SK-N-SH (cell line): ENCODE data around the gene RBM28. TPM values are rescaled to one million over a fixed set of nuclear protein-coding genes. Genes with fewer than 3 reads are reported as not detected.

Experiments used
- CTCF ChIA-PET: fragments of 300-600, 350-600 bp; formaldehyde crosslinking; extraction: SDS; loops from one replicate; lab custom pipeline; 2021; lab: Yijun Ruan, JAX
- POLR2A ChIA-PET: fragments of 350-600 bp; sonication (Branson Sonifier 250); formaldehyde crosslinking; extraction: SDS; loops from one replicate; lab custom pipeline; 2020; ENCODE audit warnings: antibody characterized with exemption, inconsistent platforms; lab: Yijun Ruan, JAX
- DNase-seq: peaks from one replicate; pipeline ENCODE4 v3.0.0; 2012
- H2AFZ ChIP-seq: fragments of 200-600 bp; sonication (generic); 2 replicates; pipeline ENCODE4 v1.8.1; 2016; ENCODE audit warnings: antibody characterized with exemption, mild to moderate bottlenecking, low read depth
- H3F3A ChIP-seq: fragments of 200-600 bp; sonication (generic); replicated peaks from 2 replicates; pipeline ENCODE3; 2016; ENCODE audit warnings: antibody characterized with exemption, mild to moderate bottlenecking; ENCODE audit not compliant: insufficient read depth
- H3K27ac ChIP-seq, 2 experiments: fragments of 200-500 bp in 1 of 2; fragments of 200-600 bp in 1 of 2; sonication (Bioruptor generic) in 1 of 2; sonication (generic), shearing (Covaris generic) in 1 of 2; 2 replicates each; pipeline versions ENCODE4 v1.5.1 to v1.6.1; 2014 to 2016; ENCODE audit warnings: low read depth in 2 of 2, inconsistent platforms in 1 of 2, low read length in 1 of 2, mild to moderate bottlenecking in 1 of 2, mixed read lengths in 1 of 2
- H3K27me3 ChIP-seq: fragments of 200-600 bp; sonication (generic), shearing (Covaris generic); 2 replicates; pipeline ENCODE4 v1.6.1; 2016; ENCODE audit warnings: mixed run types; ENCODE audit not compliant: insufficient read depth
- H3K36me3 ChIP-seq, 2 experiments: fragments of 200-500 bp in 1 of 2; fragments of 200-600 bp in 1 of 2; sonication (Bioruptor generic) in 1 of 2; sonication (generic) in 1 of 2; replicated peaks in 1 of 2; 2 replicates each; pipeline versions ENCODE3 to v1.5.1; 2014 to 2016; ENCODE audit warnings: low read length in 1 of 2, mild to moderate bottlenecking in 1 of 2; ENCODE audit not compliant: insufficient read depth in 2 of 2, control insufficient read depth in 1 of 2
- H3K4me1 ChIP-seq, 2 experiments: fragments of 200-500 bp in 1 of 2; fragments of 200-600 bp in 1 of 2; sonication (Bioruptor generic) in 1 of 2; sonication (generic), shearing (Covaris generic) in 1 of 2; 2 replicates each; pipeline versions ENCODE4 v1.5.1 to v1.6.1; 2014 to 2016; ENCODE audit warnings: low read depth in 1 of 2, low read length in 1 of 2, mixed run types in 1 of 2; ENCODE audit not compliant: insufficient read depth in 2 of 2, control insufficient read depth in 1 of 2
- H3K4me2 ChIP-seq: fragments of 200-600 bp; sonication (generic), shearing (Covaris generic); 2 replicates; pipeline ENCODE4 v1.6.1; 2017; ENCODE audit warnings: mixed run types
- H3K4me3 ChIP-seq, 2 experiments: fragments of 200-500 bp in 1 of 2; fragments of 200-600 bp in 1 of 2; sonication (Bioruptor generic) in 1 of 2; sonication (generic), shearing (Covaris generic) in 1 of 2; 2 replicates each; pipeline versions ENCODE4 v1.5.1 to v1.8.1; 2014 to 2016; ENCODE audit warnings: low read depth in 2 of 2, inconsistent platforms in 1 of 2, low read length in 1 of 2, mild to moderate bottlenecking in 1 of 2, mixed read lengths in 1 of 2, moderate library complexity in 1 of 2
- H3K79me2 ChIP-seq: fragments of 200-600 bp; sonication (generic); 2 replicates; pipeline ENCODE4 v1.8.1; 2017; ENCODE audit warnings: mild to moderate bottlenecking; ENCODE audit not compliant: insufficient read depth
- H3K9ac ChIP-seq: fragments of 200-600 bp; sonication (generic); 2 replicates; pipeline ENCODE4 v1.6.1; 2017; ENCODE audit warnings: mixed run types
- H3K9me2 ChIP-seq: fragments of 200-600 bp; sonication (generic); 2 replicates; pipeline ENCODE4 v1.6.1; 2017; ENCODE audit warnings: mixed run types
- H3K9me3 ChIP-seq: fragments of 200-600 bp; sonication (generic); 2 replicates; pipeline ENCODE4 v1.6.1; 2017; ENCODE audit warnings: mixed run types, mild to moderate bottlenecking, moderate library complexity
- H4K20me1 ChIP-seq: fragments of 200-600 bp; sonication (generic); 2 replicates; pipeline ENCODE4 v1.6.1; 2017; ENCODE audit warnings: mild to moderate bottlenecking, mixed run types; ENCODE audit not compliant: insufficient read depth
- EP300 ChIP-seq, 2 experiments: IDR thresholded peaks; 2 replicates each; pipeline versions ENCODE4 v1.4.0 to v1.6.1; 2012; ENCODE audit warnings: borderline replicate concordance in 1 of 2, low read depth in 1 of 2, low read length in 1 of 2
- EZH2phosphoT487 ChIP-seq: fragments of 200-600 bp; sonication (generic); IDR thresholded peaks from 2 replicates; pipeline ENCODE4 v1.6.1; 2017; ENCODE audit warnings: low read depth, mixed run types, mild to moderate bottlenecking, antibody characterized with exemption, moderate library complexity, borderline replicate concordance
- FOSL2 ChIP-seq: IDR thresholded peaks from 2 replicates; pipeline ENCODE4 v1.4.0; 2012; ENCODE audit warnings: low read depth, mild to moderate bottlenecking, moderate library complexity, borderline replicate concordance
- FOXJ3 ChIP-seq: sonication (generic); formaldehyde crosslinking; IDR thresholded peaks from 2 replicates; pipeline ENCODE4 v1.5.1; 2020; ENCODE audit warnings: mild to moderate bottlenecking, missing genetic modification reagents
- GABPA ChIP-seq: IDR thresholded peaks from 2 replicates; pipeline ENCODE4 v1.4.0; 2012; ENCODE audit warnings: low read depth, mild to moderate bottlenecking
- IRF3 ChIP-seq: fragments of 150-350 bp; IDR thresholded peaks from 2 replicates; pipeline ENCODE4 v1.6.1; 2016; ENCODE audit warnings: mild to moderate bottlenecking, low read depth, low read length
- MEF2A ChIP-seq: IDR thresholded peaks from 2 replicates; pipeline ENCODE4 v1.4.0; 2012; ENCODE audit warnings: low read depth, borderline replicate concordance
- MXI1 ChIP-seq: IDR thresholded peaks from 2 replicates; pipeline ENCODE4 v1.6.1; 2012; ENCODE audit warnings: mild to moderate bottlenecking, low read depth, low read length, improper control_type of control experiment
- NFIC ChIP-seq: IDR thresholded peaks from 2 replicates; pipeline ENCODE4 v1.4.0; 2012; ENCODE audit warnings: borderline replicate concordance
- RAD21 ChIP-seq: IDR thresholded peaks from 2 replicates; pipeline ENCODE4 v1.6.1; 2012; ENCODE audit warnings: mild to moderate bottlenecking, low read length
- RFX5 ChIP-seq: IDR thresholded peaks from 2 replicates; pipeline ENCODE4 v1.6.1; 2012; ENCODE audit warnings: mild to moderate bottlenecking, improper control_type of control experiment, low read length
- RXRA ChIP-seq: IDR thresholded peaks from 2 replicates; pipeline ENCODE4 v1.4.0; 2012; ENCODE audit warnings: low read depth, mild to moderate bottlenecking, borderline replicate concordance
- SIN3A ChIP-seq: IDR thresholded peaks from 2 replicates; pipeline ENCODE4 v1.6.1; 2012; ENCODE audit warnings: low read depth, mild to moderate bottlenecking, low read length, moderate library complexity, borderline replicate concordance
- TEAD4 ChIP-seq: IDR thresholded peaks from 2 replicates; pipeline ENCODE4 v1.4.0; 2012; ENCODE audit warnings: mild to moderate bottlenecking, borderline replicate concordance; ENCODE audit not compliant: insufficient read depth
- YY1 ChIP-seq: IDR thresholded peaks from 2 replicates; pipeline ENCODE4 v1.4.0; 2012; ENCODE audit warnings: low read depth, mild to moderate bottlenecking
- WGBS: methylation state at CpG from one replicate; pipeline ENCODE4 v1.1.6; 2017; ENCODE audit warnings: low lambda C conversion rate; 5-methylcytosine and 5-hydroxymethylcytosine counted together
- polyA plus RNA-seq, 3 experiments: library from polyadenylated mRNA; depleted of rRNA; stranded (reverse); fragments of >200 nt; gene quantifications; 2 replicates each; pipeline ENCODE4 v1.2.3, GENCODE V29; 2012

RBM28 gene
- polyA plus RNA-seq, 1 of the 3 experiments (the other 2 are of a cell fraction), result 29.1 TPM

- 44% methylated on average over 9 of the region's 9 CpGs for WGBS
- no peaks in the 10 kb centered on the region for H3K9me2 ChIP-seq
- peak overlapping the region in 1 of 2 experiments; percentile 54; a peak in 2 of 4 replicates for H3K4me3 ChIP-seq
- no peak overlapping the region for H3K9ac ChIP-seq
- no peak for DNase-seq
- H3K4me1 ChIP-seq, result peaks cover 0 to 76% of the 10 kb centered on the region in 2 experiments; a peak in 2 of 4 replicates
- H3F3A ChIP-seq, result peaks cover 5% of the 10 kb centered on the region
- H4K20me1 ChIP-seq, result no peaks in the 10 kb centered on the region
- H3K79me2 ChIP-seq, result no peaks in the 10 kb centered on the region
- H3K9me3 ChIP-seq, result no peaks in the 10 kb centered on the region
- no peak overlapping the region for H2AFZ ChIP-seq
- H3K36me3 ChIP-seq, result no peaks in the 10 kb centered on the region
- no peak for TF ChIP-seq SIN3A
- no peak for TF ChIP-seq RFX5
- TF ChIP-seq TEAD4, result no peak
- no peak for TF ChIP-seq EZH2phosphoT487
- TF ChIP-seq EP300 (IDR thresholded peaks at IDR 0.05; ENCODE audit: borderline replicate concordance in 1 of 2, low read depth in 1 of 2, low read length in 1 of 2), result no peak
- TF ChIP-seq FOXJ3 (CRISPR knock-in tag), result peak; percentile 69
- peaks cover 43% of the 10 kb centered on the region for H3K27me3 ChIP-seq
- ChIA-PET POLR2A (interaction anchor here (0.6 to 3.9 kb wide), 9 partner anchors 11 to 240 kb away, joined by 3 to 32 read pairs (median 4); partner anchors contain the start of gene RBM28), CTCF (interaction anchor here (1.3 to 20.2 kb wide), 4 partner anchors 13 to 157 kb away, joined by 3 to 493 read pairs (median 230); partner anchors contain the start of gene RBM28)
- no peak overlapping the region for H3K4me2 ChIP-seq
- peak overlapping the region in 1 of 2 experiments; percentile 100; a peak in 3 of 4 replicates for H3K27ac ChIP-seq
Measured at GRCh38 chr7:128360359-128360678, 16.6 kb upstream of the RBM28 start.

- ChIA-PET POLR2A (interaction anchor here (0.9 to 3.9 kb wide), 9 partner anchors 11 to 95 kb away, joined by 3 to 37 read pairs (median 4); partner anchors contain the start of gene RBM28), CTCF (interaction anchor here (1.1 to 20.2 kb wide), 5 partner anchors 13 to 157 kb away, joined by 3 to 493 read pairs (median 21); partner anchors contain the start of gene RBM28)
Measured at GRCh38 chr7:128359939-128360338, 16.2 kb upstream of the RBM28 start.

GRCh38 chr7:128359336-128359735 is 15.6 kb upstream of the RBM28 start:
- H3K9me2 ChIP-seq, result no peaks in the 10 kb centered on the region
- H3K27me3 ChIP-seq, result peaks cover 33% of the 10 kb centered on the region
- no peak for DNase-seq
- H4K20me1 ChIP-seq, result no peaks in the 10 kb centered on the region
- H3K4me2 ChIP-seq, result no peak overlapping the region
- peak overlapping the region in 1 of 2 experiments; percentile 100; a peak in 2 of 4 replicates for H3K27ac ChIP-seq
- no peak for TF ChIP-seq RFX5
- no peak for TF ChIP-seq IRF3
- no peak for TF ChIP-seq RAD21
- no peak for TF ChIP-seq GABPA
- TF ChIP-seq EP300 (IDR thresholded peaks at IDR 0.05; ENCODE audit: borderline replicate concordance in 1 of 2, low read depth in 1 of 2, low read length in 1 of 2), result no peak
- no peak for TF ChIP-seq SIN3A
- TF ChIP-seq NFIC, result no peak
- TF ChIP-seq FOXJ3 (CRISPR knock-in tag), result no peak
- TF ChIP-seq YY1, result no peak
- no peak for TF ChIP-seq RXRA
- no peaks in the 10 kb centered on the region for H3K79me2 ChIP-seq
- peaks cover 0 to 74% of the 10 kb centered on the region in 2 experiments; a peak in 2 of 4 replicates for H3K4me1 ChIP-seq
- H2AFZ ChIP-seq, result no peak overlapping the region
- H3K36me3 ChIP-seq, result no peaks in the 10 kb centered on the region
- peaks cover 5% of the 10 kb centered on the region for H3F3A ChIP-seq
- ChIA-PET POLR2A (interaction anchor here (0.6 to 3.5 kb wide), 5 partner anchors 11 to 271 kb away, joined by 4 to 37 read pairs (median 5); partner anchors contain the start of genes HILPDA and RBM28), CTCF (interaction anchor here (1.0 to 20.2 kb wide), 8 partner anchors 9 to 102 kb away, joined by 3 to 493 read pairs (median 10); partner anchors contain the start of gene RBM28)
- no peaks in the 10 kb centered on the region for H3K9me3 ChIP-seq
- no peak overlapping the region; a peak in 1 of 4 replicates for H3K4me3 ChIP-seq
- H3K9ac ChIP-seq, result no peak overlapping the region
- 84% methylated on average over 9 of the region's 12 CpGs for WGBS

More at GRCh38 chr7:128359939-128360338, 16.2 kb upstream of the RBM28 start:
- Histone ChIP-seq H3F3A (peaks cover 5% of the 10 kb centered on the region), H3K27me3 (peaks cover 39% of the 10 kb centered on the region), H3K79me2 (no peaks in the 10 kb centered on the region), H3K36me3 (no peaks in the 10 kb centered on the region), H3K4me2 (no peak overlapping the region), H3K4me1 (peaks cover 0 to 76% of the 10 kb centered on the region in 2 experiments; a peak in 2 of 4 replicates), H2AFZ (no peak overlapping the region), H3K4me3 (peak overlapping the region in 1 of 2 experiments; percentile 54; a peak in 2 of 4 replicates), H4K20me1 (no peaks in the 10 kb centered on the region), H3K9me3 (no peaks in the 10 kb centered on the region), H3K9me2 (no peaks in the 10 kb centered on the region), H3K9ac (no peak overlapping the region), H3K27ac (peak overlapping the region in 1 of 2 experiments; percentile 100; a peak in 3 of 4 replicates)
- DNase-seq, result peak; percentile 29
- TF ChIP-seq MEF2A (no peak), MXI1 (no peak), EZH2phosphoT487 (no peak), FOSL2 (no peak), NFIC (no peak)
- 86% methylated on average over 2 of the region's 4 CpGs for WGBS
